ENCODE data around the gene TLE1.

Gene TLE1

GRCh38 chr9:81573415-81574321 lies 115.7 kb downstream of the TLE1 start:
- Histone ChIP-seq H3K9me3 (no peaks in the 10 kb centered on the region), H3K4me1 (no peaks in the 10 kb centered on the region), H3K4me3 (no peak overlapping the region), H3K27ac (no peak overlapping the region), H3K9ac (no peak overlapping the region), H3K36me3 (no peaks in the 10 kb centered on the region), H3K4me2 (no peak overlapping the region), H4K20me1 (no peaks in the 10 kb centered on the region), H3K27me3 (no peaks in the 10 kb centered on the region)
- TF ChIP-seq Cebpa-rat (IDR thresholded peaks at IDR 0.05), result no peak

- H3K4me3 ChIP-seq, result no peak overlapping the region
- TF ChIP-seq Cebpa-rat (IDR thresholded peaks at IDR 0.05), result no peak
- no peaks in the 10 kb centered on the region for H3K27me3 ChIP-seq
- H3K36me3 ChIP-seq, result no peaks in the 10 kb centered on the region
- H3K9me3 ChIP-seq, result no peaks in the 10 kb centered on the region
- H3K27ac ChIP-seq, result no peak overlapping the region
- no peak overlapping the region for H3K4me2 ChIP-seq
- H3K9ac ChIP-seq, result no peak overlapping the region
- no peaks in the 10 kb centered on the region for H3K4me1 ChIP-seq
- no peaks in the 10 kb centered on the region for H4K20me1 ChIP-seq
Observed at GRCh38 chr9:81570083-81570482, 119.3 kb downstream of the TLE1 start.

- no peak for TF ChIP-seq Cebpa-rat (IDR thresholded peaks at IDR 0.05)
- no peaks in the 10 kb centered on the region for H3K9me3 ChIP-seq
- no peaks in the 10 kb centered on the region for H3K36me3 ChIP-seq
- no peak overlapping the region for H3K27ac ChIP-seq
- no peak overlapping the region for H3K4me2 ChIP-seq
- no peaks in the 10 kb centered on the region for H4K20me1 ChIP-seq
- H3K4me1 ChIP-seq, result no peaks in the 10 kb centered on the region
- no peak overlapping the region for H3K4me3 ChIP-seq
- no peak overlapping the region for H3K9ac ChIP-seq
- no peaks in the 10 kb centered on the region for H3K27me3 ChIP-seq
Observed at GRCh38 chr9:81566074-81566698, 123.2 kb downstream of the TLE1 start.

GRCh38 chr9:81565609-81566008 lies 123.7 kb downstream of the TLE1 start:
- Histone ChIP-seq H3K9ac (no peak overlapping the region), H3K9me3 (no peaks in the 10 kb centered on the region), H3K4me3 (no peak overlapping the region), H3K27me3 (no peaks in the 10 kb centered on the region), H3K4me2 (no peak overlapping the region), H3K27ac (no peak overlapping the region), H4K20me1 (no peaks in the 10 kb centered on the region), H3K4me1 (no peaks in the 10 kb centered on the region), H3K36me3 (no peaks in the 10 kb centered on the region)
- no peak for TF ChIP-seq Cebpa-rat (IDR thresholded peaks at IDR 0.05)

- H3K4me2 ChIP-seq, result no peak overlapping the region
- no peak overlapping the region for H3K4me3 ChIP-seq
- H3K27ac ChIP-seq, result no peak overlapping the region
- H4K20me1 ChIP-seq, result no peaks in the 10 kb centered on the region
- H3K9ac ChIP-seq, result no peak overlapping the region
- no peaks in the 10 kb centered on the region for H3K9me3 ChIP-seq
- H3K4me1 ChIP-seq, result no peaks in the 10 kb centered on the region
- no peaks in the 10 kb centered on the region for H3K27me3 ChIP-seq
- H3K36me3 ChIP-seq, result no peaks in the 10 kb centered on the region
- TF ChIP-seq Cebpa-rat (IDR thresholded peaks at IDR 0.05), result no peak
Observed at GRCh38 chr9:81565144-81565543, 124.2 kb downstream of the TLE1 start.

GRCh38 chr9:81564632-81565031 lies 124.7 kb downstream of the TLE1 start:
- no peak overlapping the region for H3K4me2 ChIP-seq
- TF ChIP-seq Cebpa-rat (IDR thresholded peaks at IDR 0.05), result no peak
- H4K20me1 ChIP-seq, result no peaks in the 10 kb centered on the region
- H3K4me1 ChIP-seq, result no peaks in the 10 kb centered on the region
- H3K4me3 ChIP-seq, result no peak overlapping the region
- no peaks in the 10 kb centered on the region for H3K9me3 ChIP-seq
- no peaks in the 10 kb centered on the region for H3K36me3 ChIP-seq
- H3K27ac ChIP-seq, result no peak overlapping the region
- no peak overlapping the region for H3K9ac ChIP-seq
- no peaks in the 10 kb centered on the region for H3K27me3 ChIP-seq

- no peaks in the 10 kb centered on the region for H3K36me3 ChIP-seq
- H3K9ac ChIP-seq, result no peak overlapping the region
- H3K4me2 ChIP-seq, result no peak overlapping the region
- H3K27ac ChIP-seq, result no peak overlapping the region
- H3K4me3 ChIP-seq, result no peak overlapping the region
- no peaks in the 10 kb centered on the region for H3K9me3 ChIP-seq
- no peaks in the 10 kb centered on the region for H4K20me1 ChIP-seq
- TF ChIP-seq Cebpa-rat (IDR thresholded peaks at IDR 0.05), result no peak
- no peaks in the 10 kb centered on the region for H3K27me3 ChIP-seq
- no peaks in the 10 kb centered on the region for H3K4me1 ChIP-seq
Observed at GRCh38 chr9:81563739-81564138, 125.6 kb downstream of the TLE1 start.

- H3K4me2 ChIP-seq, result no peak overlapping the region
- no peak for TF ChIP-seq Cebpa-rat (IDR thresholded peaks at IDR 0.05)
Observed at GRCh38 chr9:81563020-81563407, 126.3 kb downstream of the TLE1 start.

GRCh38 chr9:81562231-81563019 lies 126.9 kb downstream of the TLE1 start:
- peaks cover 6% of the 10 kb centered on the region; the same call in 1 of the 2 replicates for H3K4me1 ChIP-seq
- H3K4me3 ChIP-seq, result no peak overlapping the region
- no peaks in the 10 kb centered on the region for H3K9me3 ChIP-seq
- H4K20me1 ChIP-seq, result no peaks in the 10 kb centered on the region
- H3K27me3 ChIP-seq, result no peaks in the 10 kb centered on the region
- no peak for TF ChIP-seq Cebpa-rat (IDR thresholded peaks at IDR 0.05)
- no peaks in the 10 kb centered on the region for H3K36me3 ChIP-seq
- H3K4me2 ChIP-seq, result no peak overlapping the region
- no peak overlapping the region for H3K9ac ChIP-seq
- no peak overlapping the region for H3K27ac ChIP-seq

More at GRCh38 chr9:81563020-81563407, 126.3 kb downstream of the TLE1 start:
- H3K9ac ChIP-seq, result no peak overlapping the region
- no peak overlapping the region for H3K4me3 ChIP-seq
- no peaks in the 10 kb centered on the region for H3K9me3 ChIP-seq
- peaks cover under 1% of the 10 kb centered on the region; the same call in 1 of the 2 replicates for H3K4me1 ChIP-seq
- H3K27me3 ChIP-seq, result no peaks in the 10 kb centered on the region
- H3K36me3 ChIP-seq, result no peaks in the 10 kb centered on the region
- H3K27ac ChIP-seq, result no peak overlapping the region
- H4K20me1 ChIP-seq, result no peaks in the 10 kb centered on the region

Data from BLaER1 (cell line).